GM21381 (cell line): ENCODE data around the gene CHORDC1.
A peak's percentile ranks its signal among the peaks of the same experiment; 100 is the strongest.
"Not testable (repeated sequence)": the region's sequence is repeated elsewhere in the genome, so short reads cannot be mapped to it uniquely, and the experiment has no call there.

Experiments used
- ATAC-seq: cut with Tn5 transposase; IDR thresholded peaks from one replicate; pipeline ENCODE4 v1.9.1; 2021; ENCODE audit warnings: mild to moderate bottlenecking, moderate library complexity; ENCODE audit not compliant: unreplicated experiment

CHORDC1 gene

GRCh38 chr11:90218606-90219005, 4.2 kb downstream of the CHORDC1 start:
- ATAC-seq = no peak

GRCh38 chr11:90216611-90217010, 6.2 kb downstream of the CHORDC1 start:
- no peak for ATAC-seq

- ATAC-seq = no peak
Measured at GRCh38 chr11:90213322-90213721, 9.5 kb downstream of the CHORDC1 start.

GRCh38 chr11:90208857-90209256, 14.0 kb downstream of the CHORDC1 start:
- ATAC-seq = no peak

GRCh38 chr11:90207992-90208391, 14.9 kb downstream of the CHORDC1 start:
- ATAC-seq = not testable (repeated sequence)

- peak; percentile 76 for ATAC-seq
Measured at GRCh38 chr11:90204832-90205646, 17.8 kb downstream of the CHORDC1 start.

- ATAC-seq = no peak
Measured at GRCh38 chr11:90204407-90204806, 18.4 kb downstream of the CHORDC1 start.

- ATAC-seq = no peak
Measured at GRCh38 chr11:90202342-90202741, 20.5 kb downstream of the CHORDC1 start.

GRCh38 chr11:90197377-90197776, 25.5 kb downstream of the CHORDC1 start:
- ATAC-seq = no peak

GRCh38 chr11:90192869-90193582, 29.8 kb downstream of the CHORDC1 start:
- no peak for ATAC-seq

GRCh38 chr11:90189011-90189410, 33.8 kb downstream of the CHORDC1 start:
- ATAC-seq = no peak

- no peak for ATAC-seq
Measured at GRCh38 chr11:90187839-90188238, 35.0 kb downstream of the CHORDC1 start.

GRCh38 chr11:90179923-90180322, 42.9 kb downstream of the CHORDC1 start:
- no peak for ATAC-seq

- no peak for ATAC-seq
Measured at GRCh38 chr11:90178751-90179150, 44.1 kb downstream of the CHORDC1 start.

GRCh38 chr11:90176069-90176468, 46.8 kb downstream of the CHORDC1 start:
- ATAC-seq = no peak

- no peak for ATAC-seq
Measured at GRCh38 chr11:90171359-90171758, 51.5 kb downstream of the CHORDC1 start.

- ATAC-seq = no peak
Measured at GRCh38 chr11:90168571-90168970, 54.3 kb downstream of the CHORDC1 start.

GRCh38 chr11:90167704-90168103, 55.1 kb downstream of the CHORDC1 start:
- ATAC-seq = not testable (repeated sequence)

GRCh38 chr11:90166982-90167573, 55.8 kb downstream of the CHORDC1 start:
- not testable (repeated sequence) for ATAC-seq
